Heart right ventricle (tissue), 16 donors: ENCODE results near the gene EYS. TPM values are rescaled to one million over a fixed set of nuclear protein-coding genes. Genes with fewer than 3 reads are reported as not detected.
"Not testable (repeated sequence)": the region's sequence is repeated elsewhere in the genome, so short reads cannot be mapped to it uniquely, and the experiment has no call there.

Experiments used
- ATAC-seq, 8 donors: fragments of 200-7000 bp; cut with Tn5 transposase; one replicate each; pipeline ENCODE4 v1.9.1; 2020; ENCODE audit warnings: mild to moderate bottlenecking in 8 of 8, moderate library complexity in 8 of 8, moderate number of reproducible peaks in 1 of 8
- DNase-seq, 2 donors: peaks; one replicate each; pipeline ENCODE4 v3.0.0-alpha.2; 2020
- H3K27ac ChIP-seq, 10 donors: fragments of 200-600 bp; sonication (generic) in 2 of 10; one replicate each; pipeline versions ENCODE4 v1.5.0 to v1.8.0; 2020 to 2022; ENCODE audit warnings: mild to moderate bottlenecking in 3 of 10
- H3K27me3 ChIP-seq, 7 donors: fragments of 200-600 bp; one replicate each; pipeline ENCODE4 v1.8.0; 2021 to 2022; ENCODE audit warnings: mild to moderate bottlenecking in 2 of 7
- H3K36me3 ChIP-seq, 9 donors: fragments of 200-600 bp; sonication (generic) in 1 of 9; one replicate each; pipeline versions ENCODE4 v1.5.0 to v1.8.0; 2020 to 2022; ENCODE audit warnings: mild to moderate bottlenecking in 2 of 9
- H3K4me1 ChIP-seq, 9 donors: fragments of 200-600 bp; sonication (generic) in 1 of 9; one replicate each; pipeline versions ENCODE4 v1.5.0 to v1.8.0; 2020 to 2022; ENCODE audit warnings: mild to moderate bottlenecking in 4 of 9
- H3K4me3 ChIP-seq, 10 donors: fragments of 200-600 bp; sonication (generic) in 2 of 10; one replicate each; pipeline versions ENCODE4 v1.5.0 to v1.8.0; 2020 to 2022; ENCODE audit warnings: mild to moderate bottlenecking in 7 of 10, moderate library complexity in 2 of 10
- H3K9me3 ChIP-seq, 11 donors: fragments of 200-600 bp in 10 of 11; sonication (generic) in 2 of 11; one replicate each; pipeline versions ENCODE4 v1.5.0 to v1.8.0; 2013 to 2022; ENCODE audit warnings: mild to moderate bottlenecking in 2 of 11, control low read depth in 1 of 11, moderate library complexity in 1 of 11
- WGBS, 2 donors: extraction: QIAGEN DNeasy Blood & Tissue Kit; methylation state at CpG; one replicate each; pipeline ENCODE4 v1.1.7; 2013; ENCODE audit warnings: inconsistent platforms in 1 of 2; 5-methylcytosine and 5-hydroxymethylcytosine counted together
- intact Hi-C, 10 donors: fragments of 100-400 bp; cut with DNase I; formaldehyde crosslinking; loops; one replicate each; pipeline versions ENCODE4 v1.11.1 to v1.14.2; 2022
- polyA plus RNA-seq, 2 donors: library from polyadenylated mRNA; stranded (reverse); fragments of 200-250 nt; gene quantifications; one replicate each; pipeline ENCODE4 v1.2.3, GENCODE V29; 2013
- total RNA-seq, 10 donors: library from RNA; stranded (reverse); fragmentation: NEBNext Ultra II Directional in 3 of 10; extraction: Animal tissue kit (Norgen Biotek cat#: 25700) in 3 of 10; gene quantifications; one replicate each; pipeline versions ENCODE4 v1.2.1 to v1.2.4, GENCODE V29; 2021 to 2023
- TF ChIP-seq, protein P1 (sequence below), 9 donors: fragments of 200-600 bp; sonication (generic) in 2 of 9; IDR thresholded peaks; one replicate each; pipeline versions ENCODE4 v1.5.0 to v1.8.0; 2021 to 2022; ENCODE audit warnings: antibody characterized with exemption in 9 of 9, mild to moderate bottlenecking in 5 of 9, moderate library complexity in 1 of 9
- donor health status: Arrhythmogenic right ventricular cardiomyopathy.
- donor health status: ischemic (EF 13 %, LVEDD 7.1; RV severe dilation, severe dysfunction).
- donor health status: healthy with polysubstance abuse.
- donor health status: DM: no; HTN: yes; CAD: no.
- donor health status: DM: no; HTN: no; CAD: no.
- donor health status: ischemic (EF 25% LVEDD 6.9; RV normal size, moderate dysfunction).
- donor health status: ischemic (EF 25% LVEDD 5.7; RV mildly dilated, moderate dysfunction).
- donor health status: healthy.
- donor health status: DM: yes; HTN: yes; CAD: no.
- donor health status: Ischemic cardiomyopathy.
- donor health status: ischemic (EF 35%, LVEDD 5.7; RV mildly dilated, moderate dysfunction).
- donor health status: nonischemic (EF 11% LVEDD 7.7; RV severe dilation, severe dysfunction).
- donor health status: DM: yes; HTN: yes; CAD: no.
- donor health status: PGD.
- donor health status: ischemic (EF 29% LVEDD 5.4; RV normal size, mild dysfunction).
- donor health status: nonischemic (EF 23%, LVEDD 6.1; RV moderate dilation, normal function).

The EYS gene
- total and polyA plus RNA-seq, 12 donors: 0.02 to 0.40 (median 0.18) TPM; not detected in 8

DNA sequence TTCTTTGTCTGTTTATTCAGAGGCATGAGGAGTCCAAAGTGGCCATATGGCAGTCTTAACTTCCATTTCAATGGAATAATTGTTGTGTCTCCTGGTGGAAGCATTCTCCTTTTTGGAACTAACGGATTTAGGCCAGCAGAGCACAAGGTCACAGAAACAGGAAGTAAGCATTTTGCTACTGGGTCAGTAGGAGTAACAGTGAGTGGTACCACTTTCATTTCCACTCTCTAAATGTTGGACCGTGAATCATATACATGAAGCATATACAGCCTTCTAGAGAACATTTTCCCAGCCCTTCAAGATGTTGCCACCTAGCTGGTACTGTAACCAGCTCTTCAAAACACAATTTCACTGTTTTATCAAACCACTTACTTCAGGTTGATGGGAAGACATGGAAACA lies 182.8 kb downstream of the EYS start:
- ATAC-seq (no peak), DNase-seq (no peak)
- intact Hi-C loops: no loop called here
- TF ChIP-seq, protein P1, sequence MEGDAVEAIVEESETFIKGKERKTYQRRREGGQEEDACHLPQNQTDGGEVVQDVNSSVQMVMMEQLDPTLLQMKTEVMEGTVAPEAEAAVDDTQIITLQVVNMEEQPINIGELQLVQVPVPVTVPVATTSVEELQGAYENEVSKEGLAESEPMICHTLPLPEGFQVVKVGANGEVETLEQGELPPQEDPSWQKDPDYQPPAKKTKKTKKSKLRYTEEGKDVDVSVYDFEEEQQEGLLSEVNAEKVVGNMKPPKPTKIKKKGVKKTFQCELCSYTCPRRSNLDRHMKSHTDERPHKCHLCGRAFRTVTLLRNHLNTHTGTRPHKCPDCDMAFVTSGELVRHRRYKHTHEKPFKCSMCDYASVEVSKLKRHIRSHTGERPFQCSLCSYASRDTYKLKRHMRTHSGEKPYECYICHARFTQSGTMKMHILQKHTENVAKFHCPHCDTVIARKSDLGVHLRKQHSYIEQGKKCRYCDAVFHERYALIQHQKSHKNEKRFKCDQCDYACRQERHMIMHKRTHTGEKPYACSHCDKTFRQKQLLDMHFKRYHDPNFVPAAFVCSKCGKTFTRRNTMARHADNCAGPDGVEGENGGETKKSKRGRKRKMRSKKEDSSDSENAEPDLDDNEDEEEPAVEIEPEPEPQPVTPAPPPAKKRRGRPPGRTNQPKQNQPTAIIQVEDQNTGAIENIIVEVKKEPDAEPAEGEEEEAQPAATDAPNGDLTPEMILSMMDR (IDR thresholded peaks at IDR 0.05): no peak
- Histone ChIP-seq H3K36me3 (no peaks in the 10 kb centered on the region), H3K4me1 (no peaks in the 10 kb centered on the region), H3K27me3 (no peaks in the 10 kb centered on the region), H3K27ac (no peak overlapping the region), H3K9me3 (peaks cover 0 to 9% (median 0%) of the 10 kb centered on the region in 11 donors), H3K4me3 (no peak overlapping the region)
- 82 to 84% methylated on average over 2 of the region's 2 CpGs for WGBS, 2 donors

- TF ChIP-seq, protein P1 (IDR thresholded peaks at IDR 0.05): no peak
These were observed 201.3 kb downstream of the EYS start for GRCh38 chr6:65505736-65506135.

GRCh38 chr6:65501045-65501444 lies 206.0 kb downstream of the EYS start:
- TF ChIP-seq, protein P1 (IDR thresholded peaks at IDR 0.05): no peak
- Histone ChIP-seq H3K36me3 (no peaks in the 10 kb centered on the region), H3K4me1 (no peaks in the 10 kb centered on the region), H3K4me3 (no peak overlapping the region), H3K27me3 (no peaks in the 10 kb centered on the region), H3K9me3 (no peaks in the 10 kb centered on the region), H3K27ac (no peak overlapping the region)
- ATAC-seq (no peak), DNase-seq (no peak)
- intact Hi-C loops: no loop called here
- 67 to 68% methylated on average over 2 of the region's 2 CpGs for WGBS, 2 donors

More at GRCh38 chr6:65505736-65506135, 201.3 kb downstream of the EYS start:
- intact Hi-C loops: no loop called here
- Histone ChIP-seq H3K36me3 (no peaks in the 10 kb centered on the region), H3K4me1 (no peaks in the 10 kb centered on the region), H3K27me3 (no peaks in the 10 kb centered on the region), H3K27ac (no peak overlapping the region), H3K9me3 (peaks cover 0 to 15% (median 0%) of the 10 kb centered on the region in 11 donors), H3K4me3 (no peak overlapping the region)
- DNase-seq (no peak), ATAC-seq (no peak)
- WGBS, 2 donors: 74 to 76% methylated on average over 4 of the region's 4 CpGs

- ATAC-seq, H3K4me1 ChIP-seq, H3K27me3 ChIP-seq, H3K27ac ChIP-seq, H3K36me3 ChIP-seq, H3K4me3 ChIP-seq, intact Hi-C loops, DNase-seq: not testable (repeated sequence)
- peaks cover 0 to 27% (median 0%) of the 10 kb centered on the region in 11 donors for H3K9me3 ChIP-seq
- 87 to 89% methylated on average over 7 of the region's 7 CpGs for WGBS, 2 donors
These were observed 223.4 kb downstream of the EYS start for GRCh38 chr6:65483652-65484051.

DNA sequence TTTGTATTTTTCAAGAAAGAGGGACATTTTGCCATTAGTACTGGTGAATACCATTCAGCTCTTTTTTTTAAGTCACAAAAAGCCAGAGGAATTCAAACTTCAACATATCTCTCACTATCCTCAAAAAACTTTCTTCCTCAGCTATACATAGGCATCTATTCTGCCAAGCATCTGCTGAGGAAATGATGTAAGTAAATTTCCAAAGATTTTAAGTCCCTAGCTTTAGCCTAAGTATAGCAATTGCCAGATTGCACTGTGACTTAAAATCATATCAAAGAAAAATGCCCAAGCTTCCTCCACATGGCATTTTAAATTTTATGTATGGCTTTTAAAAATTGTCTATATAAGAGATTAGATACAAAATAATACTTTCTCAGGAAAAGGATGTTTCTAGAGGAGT lies 237.4 kb downstream of the EYS start:
- no peak for DNase-seq
- no peaks in the 10 kb centered on the region for H3K27me3 ChIP-seq
- intact Hi-C loops: no loop called here
- no peaks in the 10 kb centered on the region for H3K4me1 ChIP-seq
- no peak overlapping the region for H3K27ac ChIP-seq
- H3K4me3 ChIP-seq: no peak overlapping the region
- TF ChIP-seq, protein P1 (IDR thresholded peaks at IDR 0.05): no peak
- no peaks in the 10 kb centered on the region for H3K9me3 ChIP-seq
- no peak for ATAC-seq
- no peaks in the 10 kb centered on the region for H3K36me3 ChIP-seq
